ENCODE results near the gene BIN2.
A peak's percentile ranks its signal among the peaks of the same experiment; 100 is the strongest.

Gene BIN2

DNA sequence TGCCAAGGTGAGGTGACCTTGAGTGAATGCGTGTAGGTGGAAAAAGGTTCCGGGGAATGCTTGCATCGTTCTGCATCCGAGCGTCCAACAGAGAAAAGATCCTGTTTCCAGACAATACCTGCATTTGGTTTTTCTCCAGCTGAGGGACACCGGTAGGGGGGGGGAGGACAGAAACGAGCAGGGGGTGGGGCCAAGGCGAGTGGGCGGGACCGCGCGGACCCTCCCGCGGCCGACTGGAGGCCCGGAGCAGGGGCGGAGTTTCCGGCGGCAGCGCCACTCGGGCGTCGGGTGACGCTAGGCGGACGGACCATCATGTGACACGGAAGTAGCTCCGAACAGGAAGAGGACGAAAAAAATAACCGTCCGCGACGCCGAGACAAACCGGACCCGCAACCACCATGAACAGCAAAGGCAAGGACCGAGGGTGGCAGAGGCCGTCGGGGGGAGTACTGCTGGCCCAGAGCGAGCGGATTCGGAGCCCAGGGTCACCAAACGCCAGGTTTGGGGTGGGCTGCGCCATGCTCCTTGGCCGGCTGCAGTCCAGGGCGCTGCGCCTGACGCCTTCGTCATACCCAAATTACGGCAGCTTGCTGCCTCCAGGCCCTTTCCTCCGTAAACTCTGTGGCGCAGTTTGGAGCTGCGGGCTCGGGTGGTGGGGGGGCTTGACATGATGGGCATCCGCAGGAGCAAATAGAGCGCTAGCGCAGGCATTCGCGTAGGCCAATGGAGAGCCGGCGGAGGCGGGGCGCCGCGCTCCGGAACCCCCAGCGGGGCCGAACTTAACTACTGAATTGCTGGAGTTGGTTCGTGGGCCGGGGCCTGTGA is 85.3 kb downstream of the BIN2 start, which contains the start of gene DAZAP2:
TSS of gene DAZAP2 (plus strand) at position 317 of the 825 bp plus-strand sequence. CDS start at position 399, 82 bp downstream.
- H3K27me3 ChIP-seq (ENCODE audit: insufficient read depth, poor library complexity, severe bottlenecking): no peaks in the 10 kb centered on the region
- peak within 1 kb of the TSS; percentile 96 for H3K4me3 ChIP-seq (ENCODE audit: severe bottlenecking)
- H3K27ac ChIP-seq (ENCODE audit: poor library complexity, severe bottlenecking): peak within 1 kb of the TSS; percentile 70
- TF ChIP-seq, protein P1, sequence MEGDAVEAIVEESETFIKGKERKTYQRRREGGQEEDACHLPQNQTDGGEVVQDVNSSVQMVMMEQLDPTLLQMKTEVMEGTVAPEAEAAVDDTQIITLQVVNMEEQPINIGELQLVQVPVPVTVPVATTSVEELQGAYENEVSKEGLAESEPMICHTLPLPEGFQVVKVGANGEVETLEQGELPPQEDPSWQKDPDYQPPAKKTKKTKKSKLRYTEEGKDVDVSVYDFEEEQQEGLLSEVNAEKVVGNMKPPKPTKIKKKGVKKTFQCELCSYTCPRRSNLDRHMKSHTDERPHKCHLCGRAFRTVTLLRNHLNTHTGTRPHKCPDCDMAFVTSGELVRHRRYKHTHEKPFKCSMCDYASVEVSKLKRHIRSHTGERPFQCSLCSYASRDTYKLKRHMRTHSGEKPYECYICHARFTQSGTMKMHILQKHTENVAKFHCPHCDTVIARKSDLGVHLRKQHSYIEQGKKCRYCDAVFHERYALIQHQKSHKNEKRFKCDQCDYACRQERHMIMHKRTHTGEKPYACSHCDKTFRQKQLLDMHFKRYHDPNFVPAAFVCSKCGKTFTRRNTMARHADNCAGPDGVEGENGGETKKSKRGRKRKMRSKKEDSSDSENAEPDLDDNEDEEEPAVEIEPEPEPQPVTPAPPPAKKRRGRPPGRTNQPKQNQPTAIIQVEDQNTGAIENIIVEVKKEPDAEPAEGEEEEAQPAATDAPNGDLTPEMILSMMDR (IDR thresholded peaks at IDR 0.05; ENCODE audit: poor library complexity, severe bottlenecking): peak; percentile 13
- H3K4me1 ChIP-seq (ENCODE audit: insufficient read depth, poor library complexity, severe bottlenecking): no peaks in the 10 kb centered on the region
- peak; percentile 93 for ATAC-seq (ENCODE audit: low read depth)
- DNase-seq (ENCODE audit: low spot score): peak; percentile 95
- H3K36me3 ChIP-seq (ENCODE audit: low read depth): peaks cover 37% of the 10 kb centered on the region
- H3K9me3 ChIP-seq (ENCODE audit: severe bottlenecking): no peaks in the 10 kb centered on the region

DNA sequence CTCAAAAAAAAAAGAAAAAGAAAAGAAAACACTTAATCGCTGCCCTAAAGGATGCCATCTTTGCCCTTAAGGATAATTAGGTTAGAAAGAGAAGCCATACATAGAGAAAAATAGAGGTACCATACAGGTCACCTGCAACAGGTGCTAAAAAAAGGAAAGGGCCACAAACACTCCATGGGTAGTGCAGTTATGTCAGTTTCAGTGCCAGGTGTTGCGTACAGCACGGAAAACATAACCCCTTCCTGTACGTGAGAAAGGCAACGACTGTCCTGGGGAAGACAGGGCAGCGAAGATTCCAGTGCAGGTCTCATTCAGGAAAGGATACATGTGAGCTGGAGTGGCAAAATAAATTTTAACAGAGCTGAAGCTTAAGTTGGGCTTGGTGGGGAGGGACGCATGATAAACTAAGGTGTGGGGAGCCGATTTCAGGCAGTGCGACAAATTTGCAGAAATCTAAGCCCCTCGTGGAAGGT is 85.9 kb downstream of the BIN2 start:
- Histone ChIP-seq H3K4me3 (ENCODE audit: severe bottlenecking) (peak overlapping the region; percentile 96), H3K27me3 (ENCODE audit: insufficient read depth, poor library complexity, severe bottlenecking) (no peaks in the 10 kb centered on the region), H3K4me1 (ENCODE audit: insufficient read depth, poor library complexity, severe bottlenecking) (no peaks in the 10 kb centered on the region), H3K9me3 (ENCODE audit: severe bottlenecking) (no peaks in the 10 kb centered on the region), H3K27ac (ENCODE audit: poor library complexity, severe bottlenecking) (peak overlapping the region; percentile 70), H3K36me3 (ENCODE audit: low read depth) (peaks cover 30% of the 10 kb centered on the region)
- no peak for ATAC-seq (ENCODE audit: low read depth)
- TF ChIP-seq, protein P1 (IDR thresholded peaks at IDR 0.05; ENCODE audit: poor library complexity, severe bottlenecking): no peak
- no peak for DNase-seq (ENCODE audit: low spot score)

DNA sequence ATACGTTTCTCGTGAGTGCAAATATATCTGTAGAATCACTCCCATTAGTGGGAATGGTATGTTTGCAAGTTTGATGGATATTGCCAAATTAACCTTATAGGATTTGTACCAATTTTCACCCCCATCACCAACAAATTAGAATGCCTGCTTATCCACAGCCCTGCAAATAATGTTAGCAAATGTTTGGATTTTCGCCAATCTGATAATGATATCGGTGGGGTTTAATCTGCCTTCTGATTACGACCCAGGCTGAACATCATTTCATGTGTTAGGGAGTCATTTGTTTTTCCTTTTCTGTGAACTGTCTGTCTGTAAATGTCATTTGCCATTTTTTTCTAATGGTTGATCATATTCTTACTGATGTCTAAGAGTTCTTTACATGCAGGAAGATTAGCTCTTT is 89.4 kb downstream of the BIN2 start:
- TF ChIP-seq, protein P1 (IDR thresholded peaks at IDR 0.05; ENCODE audit: poor library complexity, severe bottlenecking): no peak
- Histone ChIP-seq H3K9me3 (ENCODE audit: severe bottlenecking) (no peaks in the 10 kb centered on the region), H3K36me3 (ENCODE audit: low read depth) (no peaks in the 10 kb centered on the region), H3K27ac (ENCODE audit: poor library complexity, severe bottlenecking) (no peak overlapping the region), H3K4me1 (ENCODE audit: insufficient read depth, poor library complexity, severe bottlenecking) (no peaks in the 10 kb centered on the region), H3K4me3 (ENCODE audit: severe bottlenecking) (no peak overlapping the region), H3K27me3 (ENCODE audit: insufficient read depth, poor library complexity, severe bottlenecking) (no peaks in the 10 kb centered on the region)
- no peak for ATAC-seq (ENCODE audit: low read depth)
- DNase-seq (ENCODE audit: low spot score): no peak

DNA sequence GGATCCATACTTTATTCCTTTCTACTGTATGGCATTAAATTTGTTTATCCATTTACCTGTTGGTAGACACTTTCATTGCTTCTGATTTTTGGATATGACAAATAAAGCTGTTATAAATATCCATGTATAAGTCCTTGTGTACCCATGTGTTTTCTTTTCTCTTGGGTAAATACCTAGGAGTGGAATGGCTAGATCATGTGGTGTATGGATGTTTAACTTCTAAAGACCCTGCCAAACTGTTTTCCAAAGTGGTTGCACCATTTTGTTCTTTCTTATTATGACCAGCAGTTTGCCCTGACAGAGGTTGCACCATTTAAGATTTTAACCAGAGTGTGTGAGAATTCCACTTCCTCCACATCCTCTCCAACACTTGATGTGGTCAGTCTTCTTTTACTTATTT is 91.3 kb downstream of the BIN2 start:
- TF ChIP-seq, protein P1 (IDR thresholded peaks at IDR 0.05; ENCODE audit: poor library complexity, severe bottlenecking): no peak
- no peaks in the 10 kb centered on the region for H3K36me3 ChIP-seq (ENCODE audit: low read depth)
- H3K9me3 ChIP-seq (ENCODE audit: severe bottlenecking): no peaks in the 10 kb centered on the region
- H3K27ac ChIP-seq (ENCODE audit: poor library complexity, severe bottlenecking): no peak overlapping the region
- no peaks in the 10 kb centered on the region for H3K4me1 ChIP-seq (ENCODE audit: insufficient read depth, poor library complexity, severe bottlenecking)
- ATAC-seq (ENCODE audit: low read depth) (no peak), DNase-seq (ENCODE audit: low spot score) (no peak)
- H3K27me3 ChIP-seq (ENCODE audit: insufficient read depth, poor library complexity, severe bottlenecking): no peaks in the 10 kb centered on the region
- H3K4me3 ChIP-seq (ENCODE audit: severe bottlenecking): no peak overlapping the region
